K562 (cell line): ENCODE data around the gene PTAFR. TPM values are rescaled to one million over a fixed set of nuclear protein-coding genes. Genes with fewer than 3 reads are reported as not detected.
A peak's percentile ranks its signal among the peaks of the same experiment; 100 is the strongest.

Source experiments
- CC2D1A ChIP-seq: fragments of 450-650 bp; IDR thresholded peaks from 2 replicates; pipeline ENCODE4 v1.6.1; 2017; ENCODE audit warnings: mild to moderate bottlenecking
- DMBX1 ChIP-seq: fragments of 250-450 bp; sonication (Bioruptor Pico); IDR thresholded peaks from 2 replicates; pipeline ENCODE4 v1.8.0; 2022; ENCODE audit warnings: inconsistent platforms, mild to moderate bottlenecking, moderate library complexity, borderline replicate concordance
- MED1 ChIP-seq: sonication (generic); formaldehyde crosslinking; IDR thresholded peaks from 2 replicates; pipeline ENCODE4 v1.8.1; 2023; ENCODE audit warnings: missing genetic modification reagents, borderline replicate concordance
- MEF2A ChIP-seq: IDR thresholded peaks from 2 replicates; pipeline ENCODE4 v1.6.1; 2011; ENCODE audit warnings: low read depth, mild to moderate bottlenecking, low read length, moderate library complexity; ENCODE audit not compliant: control insufficient read depth
- RCOR1 ChIP-seq, 2 experiments: IDR thresholded peaks; 2 replicates each; pipeline ENCODE4 v1.6.1; 2012; ENCODE audit warnings: low read depth in 2 of 2, low read length in 2 of 2, borderline replicate concordance in 1 of 2, improper control_type of control experiment in 1 of 2
- SRSF7 ChIP-seq: fragments of 200-400 bp; formaldehyde crosslinking; optimal IDR thresholded peaks from 2 replicates; pipeline ENCODE3; 2017; ENCODE audit warnings: mild to moderate bottlenecking, low read depth, low read length
- ZNF384 ChIP-seq: IDR thresholded peaks from 2 replicates; pipeline ENCODE4 v1.6.1; 2012; ENCODE audit warnings: low read depth, low read length, improper control_type of control experiment
- ZNF57 ChIP-seq: fragments of 450-650 bp; formaldehyde crosslinking; IDR thresholded peaks from 2 replicates; pipeline ENCODE4 v1.4.0; 2020; ENCODE audit warnings: mild to moderate bottlenecking, moderate library complexity
- polyA plus RNA-seq, 8 experiments: library from polyadenylated mRNA; depleted of rRNA in 4 of 8; stranded (reverse) in 5 of 8; unstranded in 3 of 8; fragments of >200 nt; fragmentation: Nextera tagmentation in 2 of 8; fragmentation: Illumina TruSeq in 1 of 8; extraction: Ambion mirVana in 2 of 8; extraction: Trizol in 1 of 8; gene quantifications; 2 replicates each; pipeline versions ENCODE4 v1.2.1 to v1.2.3, GENCODE V29; 2011 to 2014; ENCODE audit warnings: inconsistent platforms in 1 of 8, missing spikeins in 1 of 8
- total RNA-seq, 7 experiments: library from RNA; depleted of rRNA in 6 of 7; stranded (reverse); fragments of >200 nt in 6 of 7; fragmentation: Illumina TruSeq in 2 of 7; extraction: Trizol in 2 of 7; gene quantifications; 2 replicates each; pipeline versions ENCODE4 v1.2.1 to v1.2.3, GENCODE V29; 2011 to 2021; ENCODE audit warnings: low replicate concordance in 1 of 7
- TF ChIP-seq, protein P1 (sequence below), 2 experiments: fragments of 450-650 bp; formaldehyde crosslinking in 1 of 2; IDR thresholded peaks; 2 replicates each; pipeline versions ENCODE4 v1.4.0 to v1.6.1; 2014 to 2020; ENCODE audit warnings: mild to moderate bottlenecking in 2 of 2, borderline replicate concordance in 1 of 2, low read depth in 1 of 2
- TF ChIP-seq, protein P2 (sequence below), 2 experiments: fragments of 200-800 bp in 1 of 2; sonication (Bioruptor generic) in 1 of 2; sonication (generic) in 1 of 2; formaldehyde crosslinking in 1 of 2; IDR thresholded peaks in 1 of 2; conservative IDR thresholded peaks in 1 of 2; 2 replicates each; pipeline versions ENCODE4 v1.5.0 to v1.6.1; 2016 to 2020; ENCODE audit warnings: missing compliant biosample characterization in 1 of 2, missing genetic modification characterization in 1 of 2, missing genetic modification reagents in 1 of 2
- TF ChIP-seq, protein P3 (sequence below): IDR thresholded peaks from 2 replicates; pipeline ENCODE4 v1.6.1; 2012; ENCODE audit warnings: low read depth, low read length, improper control_type of control experiment, borderline replicate concordance
- TF ChIP-seq, protein P4 (sequence below): fragments of 250-450 bp; sonication (Bioruptor Pico); IDR thresholded peaks from 2 replicates; pipeline ENCODE4 v1.8.0; 2021; ENCODE audit warnings: borderline replicate concordance, mild to moderate bottlenecking, moderate library complexity; ENCODE audit not compliant: poor library complexity, severe bottlenecking
- TF ChIP-seq, protein P5 (sequence below): fragments of 250-450 bp; sonication (Bioruptor Pico); IDR thresholded peaks from 2 replicates; pipeline ENCODE4 v1.9.0; 2021; ENCODE audit warnings: mild to moderate bottlenecking

Gene PTAFR
- total and polyA plus RNA-seq, 9 of the 15 experiments (the other 6 are each of a cell fraction or from before 2014, with no cell fraction given), result 0.15 to 0.55 (median 0.40) TPM; not detected in 1

DNA sequence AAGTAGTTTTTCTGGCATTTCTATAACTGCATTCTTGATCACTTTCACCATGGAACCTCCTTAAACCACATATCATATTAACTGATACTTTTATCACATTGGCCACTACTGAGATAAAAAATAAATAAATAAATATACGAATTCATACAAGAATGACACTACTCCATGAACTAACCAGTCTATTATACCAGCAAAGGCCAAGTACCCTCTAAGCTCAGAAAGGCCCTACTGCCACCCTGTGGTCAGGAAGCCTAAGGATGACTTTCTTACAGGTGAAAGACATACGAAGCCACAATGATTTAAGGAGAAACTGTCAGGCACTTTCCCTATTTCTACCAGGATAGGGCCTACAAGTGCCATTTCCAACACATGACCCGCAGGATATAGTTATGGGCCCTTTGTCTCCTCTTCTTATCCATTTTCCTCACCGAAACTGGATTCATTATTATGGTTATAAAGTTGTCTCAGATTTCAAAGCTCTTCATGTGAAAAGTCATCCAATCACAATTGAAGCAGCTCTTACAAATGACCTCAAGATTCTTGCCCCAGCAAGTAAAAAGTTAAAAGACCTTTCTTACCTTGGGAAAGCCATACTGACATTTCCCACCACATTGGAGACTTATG, 32.4 kb upstream of the PTAFR start (continued):
- TF ChIP-seq, protein P1, sequence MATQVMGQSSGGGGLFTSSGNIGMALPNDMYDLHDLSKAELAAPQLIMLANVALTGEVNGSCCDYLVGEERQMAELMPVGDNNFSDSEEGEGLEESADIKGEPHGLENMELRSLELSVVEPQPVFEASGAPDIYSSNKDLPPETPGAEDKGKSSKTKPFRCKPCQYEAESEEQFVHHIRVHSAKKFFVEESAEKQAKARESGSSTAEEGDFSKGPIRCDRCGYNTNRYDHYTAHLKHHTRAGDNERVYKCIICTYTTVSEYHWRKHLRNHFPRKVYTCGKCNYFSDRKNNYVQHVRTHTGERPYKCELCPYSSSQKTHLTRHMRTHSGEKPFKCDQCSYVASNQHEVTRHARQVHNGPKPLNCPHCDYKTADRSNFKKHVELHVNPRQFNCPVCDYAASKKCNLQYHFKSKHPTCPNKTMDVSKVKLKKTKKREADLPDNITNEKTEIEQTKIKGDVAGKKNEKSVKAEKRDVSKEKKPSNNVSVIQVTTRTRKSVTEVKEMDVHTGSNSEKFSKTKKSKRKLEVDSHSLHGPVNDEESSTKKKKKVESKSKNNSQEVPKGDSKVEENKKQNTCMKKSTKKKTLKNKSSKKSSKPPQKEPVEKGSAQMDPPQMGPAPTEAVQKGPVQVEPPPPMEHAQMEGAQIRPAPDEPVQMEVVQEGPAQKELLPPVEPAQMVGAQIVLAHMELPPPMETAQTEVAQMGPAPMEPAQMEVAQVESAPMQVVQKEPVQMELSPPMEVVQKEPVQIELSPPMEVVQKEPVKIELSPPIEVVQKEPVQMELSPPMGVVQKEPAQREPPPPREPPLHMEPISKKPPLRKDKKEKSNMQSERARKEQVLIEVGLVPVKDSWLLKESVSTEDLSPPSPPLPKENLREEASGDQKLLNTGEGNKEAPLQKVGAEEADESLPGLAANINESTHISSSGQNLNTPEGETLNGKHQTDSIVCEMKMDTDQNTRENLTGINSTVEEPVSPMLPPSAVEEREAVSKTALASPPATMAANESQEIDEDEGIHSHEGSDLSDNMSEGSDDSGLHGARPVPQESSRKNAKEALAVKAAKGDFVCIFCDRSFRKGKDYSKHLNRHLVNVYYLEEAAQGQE (IDR thresholded peaks at IDR 0.05; ENCODE audit: borderline replicate concordance), result peak; percentile 88
- TF ChIP-seq, protein P1 (CRISPR knock-in tag; IDR thresholded peaks at IDR 0.05; ENCODE audit: low read depth), result no peak
- TF ChIP-seq ZNF384 (peak; percentile 34; the same call in 1 of the 2 replicates), CC2D1A (peak; percentile 78), MEF2A (no peak), DMBX1 (CRISPR knock-in tag) (no peak), RCOR1 (IDR thresholded peaks at IDR 0.05; ENCODE audit: borderline replicate concordance in 1 of 2, low read depth in 2 of 2, low read length in 2 of 2) (peak in 1 of 2 experiments; percentile 21; a peak in 1 of 4 replicates), ZNF57 (CRISPR knock-in tag) (no peak), SRSF7 (no peak), MED1 (CRISPR knock-in tag) (no peak)
- TF ChIP-seq, protein P2, sequence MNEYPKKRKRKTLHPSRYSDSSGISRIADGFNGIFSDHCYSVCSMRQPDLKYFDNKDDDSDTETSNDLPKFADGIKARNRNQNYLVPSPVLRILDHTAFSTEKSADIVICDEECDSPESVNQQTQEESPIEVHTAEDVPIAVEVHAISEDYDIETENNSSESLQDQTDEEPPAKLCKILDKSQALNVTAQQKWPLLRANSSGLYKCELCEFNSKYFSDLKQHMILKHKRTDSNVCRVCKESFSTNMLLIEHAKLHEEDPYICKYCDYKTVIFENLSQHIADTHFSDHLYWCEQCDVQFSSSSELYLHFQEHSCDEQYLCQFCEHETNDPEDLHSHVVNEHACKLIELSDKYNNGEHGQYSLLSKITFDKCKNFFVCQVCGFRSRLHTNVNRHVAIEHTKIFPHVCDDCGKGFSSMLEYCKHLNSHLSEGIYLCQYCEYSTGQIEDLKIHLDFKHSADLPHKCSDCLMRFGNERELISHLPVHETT (CRISPR knock-in tag; conservative IDR thresholded peaks at IDR 0.05 in 1 of 2, IDR thresholded peaks at IDR 0.05 in 1 of 2), result 0 out of 4 replicates have a peak, but pooled peaks of 1 of the 2 experiments have one; percentile 28
- TF ChIP-seq, protein P3, sequence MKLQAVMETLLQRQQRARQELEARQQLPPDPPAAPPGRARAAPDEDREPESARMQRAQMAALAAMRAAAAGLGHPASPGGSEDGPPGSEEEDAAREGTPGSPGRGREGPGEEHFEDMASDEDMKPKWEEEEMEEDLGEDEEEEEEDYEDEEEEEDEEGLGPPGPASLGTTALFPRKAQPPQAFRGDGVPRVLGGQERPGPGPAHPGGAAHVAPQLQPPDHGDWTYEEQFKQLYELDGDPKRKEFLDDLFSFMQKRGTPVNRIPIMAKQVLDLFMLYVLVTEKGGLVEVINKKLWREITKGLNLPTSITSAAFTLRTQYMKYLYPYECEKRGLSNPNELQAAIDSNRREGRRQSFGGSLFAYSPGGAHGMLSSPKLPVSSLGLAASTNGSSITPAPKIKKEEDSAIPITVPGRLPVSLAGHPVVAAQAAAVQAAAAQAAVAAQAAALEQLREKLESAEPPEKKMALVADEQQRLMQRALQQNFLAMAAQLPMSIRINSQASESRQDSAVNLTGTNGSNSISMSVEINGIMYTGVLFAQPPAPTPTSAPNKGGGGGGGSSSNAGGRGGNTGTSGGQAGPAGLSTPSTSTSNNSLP, result peak; percentile 63; the same call in 1 of the 2 replicates
- TF ChIP-seq, protein P4, sequence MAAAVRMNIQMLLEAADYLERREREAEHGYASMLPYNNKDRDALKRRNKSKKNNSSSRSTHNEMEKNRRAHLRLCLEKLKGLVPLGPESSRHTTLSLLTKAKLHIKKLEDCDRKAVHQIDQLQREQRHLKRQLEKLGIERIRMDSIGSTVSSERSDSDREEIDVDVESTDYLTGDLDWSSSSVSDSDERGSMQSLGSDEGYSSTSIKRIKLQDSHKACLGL (CRISPR knock-in tag), result no peak
- TF ChIP-seq, protein P5, sequence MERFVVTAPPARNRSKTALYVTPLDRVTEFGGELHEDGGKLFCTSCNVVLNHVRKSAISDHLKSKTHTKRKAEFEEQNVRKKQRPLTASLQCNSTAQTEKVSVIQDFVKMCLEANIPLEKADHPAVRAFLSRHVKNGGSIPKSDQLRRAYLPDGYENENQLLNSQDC (CRISPR knock-in tag), result no peak
